GM21717 (cell line): ENCODE measurements around the gene RFTN2.
"Not testable (repeated sequence)": the region's sequence is repeated elsewhere in the genome, so short reads cannot be mapped to it uniquely, and the experiment has no call there.

ENCODE experiments used
- ATAC-seq: cut with Tn5 transposase; IDR thresholded peaks from one replicate; pipeline ENCODE4 v1.9.1; 2021; ENCODE audit warnings: mild to moderate bottlenecking, moderate library complexity; ENCODE audit not compliant: unreplicated experiment

RFTN2 gene

GRCh38 chr2:197675711-197676188 is 363 bp upstream of the RFTN2 start:
- ATAC-seq = no peak

- ATAC-seq = no peak
Observed at GRCh38 chr2:197674591-197674990, 796 bp downstream of the RFTN2 start.

- no peak for ATAC-seq
Observed at GRCh38 chr2:197674060-197674459, 1.3 kb downstream of the RFTN2 start.

DNA sequence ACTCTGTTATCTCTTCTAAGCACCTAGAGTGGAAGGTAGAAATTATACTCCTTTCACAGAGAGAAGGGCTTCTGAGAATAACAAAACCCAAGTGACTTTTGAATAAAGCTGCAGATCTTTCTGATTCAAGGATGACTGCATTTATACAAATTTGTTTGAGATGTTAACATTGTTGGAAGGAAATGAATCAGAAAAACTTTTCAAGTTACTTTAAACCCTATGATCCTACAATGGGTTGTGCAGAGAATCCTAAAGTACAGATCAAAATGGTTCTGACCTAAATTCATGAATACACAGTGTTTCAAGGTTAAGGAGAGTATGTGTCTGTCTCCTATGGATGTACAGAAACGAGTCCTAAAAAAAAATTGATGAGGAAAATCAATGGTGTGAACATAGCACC is 1.8 kb downstream of the RFTN2 start:
- ATAC-seq = no peak

DNA sequence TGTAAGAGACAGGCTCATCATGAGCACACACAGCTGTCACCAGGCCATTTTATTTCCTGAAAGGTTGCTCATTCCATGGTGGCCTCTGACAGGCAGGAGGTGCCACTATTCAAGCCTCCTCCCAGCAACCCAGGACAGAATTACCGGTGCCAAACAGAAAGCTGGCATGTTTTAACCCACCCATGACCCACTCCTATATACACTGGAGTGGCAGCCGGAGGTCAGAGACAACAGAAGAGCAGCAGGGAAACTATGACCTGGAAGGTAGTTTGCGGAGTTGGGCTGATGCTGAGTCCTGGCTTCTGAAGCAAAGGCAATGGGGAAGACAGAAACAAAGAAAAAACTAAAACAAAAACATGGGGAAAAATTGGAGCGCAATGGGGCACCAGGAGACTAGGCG is 2.3 kb downstream of the RFTN2 start:
- ATAC-seq = no peak

DNA sequence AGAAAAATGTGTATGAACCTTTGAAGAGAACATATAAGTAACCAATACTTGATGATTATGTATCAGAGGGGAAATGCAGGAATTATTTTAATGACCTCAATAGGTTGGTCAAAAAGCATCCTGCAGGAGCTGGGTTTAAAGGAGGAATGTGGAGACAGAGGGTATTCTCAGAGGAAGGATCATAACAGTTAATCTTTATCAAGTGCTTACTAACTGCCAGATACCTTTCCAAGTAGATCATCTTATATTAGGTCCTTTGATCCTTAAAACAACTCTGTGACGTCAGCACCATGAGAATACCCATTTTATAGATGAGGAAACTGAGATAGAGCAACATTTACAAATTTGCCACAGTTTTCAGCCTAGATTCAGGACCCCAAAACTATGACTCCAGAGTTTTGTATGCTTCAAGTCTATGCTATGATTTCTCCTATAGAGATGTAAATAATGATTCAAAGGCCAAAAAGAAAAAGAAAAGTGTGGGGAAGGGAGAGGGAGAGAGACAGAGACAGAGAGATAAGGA is 3.0 kb downstream of the RFTN2 start:
- ATAC-seq = no peak

DNA sequence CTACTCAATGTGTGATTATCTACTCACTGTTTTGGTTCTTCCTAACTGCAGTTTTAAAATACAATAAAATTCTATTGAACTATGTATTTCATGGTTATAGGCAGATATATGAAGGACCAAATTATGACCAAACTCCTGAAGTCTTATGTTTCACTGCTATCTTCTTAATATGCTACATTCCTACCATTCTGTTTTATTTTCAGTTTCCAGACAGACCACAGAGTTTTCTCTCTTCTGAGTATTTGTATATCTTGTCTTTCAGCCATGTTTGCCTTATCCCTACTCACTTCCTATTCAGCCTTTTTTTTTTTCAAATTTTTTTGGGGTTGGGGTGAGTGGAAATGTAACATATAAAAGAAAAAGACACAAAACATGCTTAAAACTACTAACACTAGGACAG is 6.3 kb downstream of the RFTN2 start:
- ATAC-seq = peak; percentile 62

DNA sequence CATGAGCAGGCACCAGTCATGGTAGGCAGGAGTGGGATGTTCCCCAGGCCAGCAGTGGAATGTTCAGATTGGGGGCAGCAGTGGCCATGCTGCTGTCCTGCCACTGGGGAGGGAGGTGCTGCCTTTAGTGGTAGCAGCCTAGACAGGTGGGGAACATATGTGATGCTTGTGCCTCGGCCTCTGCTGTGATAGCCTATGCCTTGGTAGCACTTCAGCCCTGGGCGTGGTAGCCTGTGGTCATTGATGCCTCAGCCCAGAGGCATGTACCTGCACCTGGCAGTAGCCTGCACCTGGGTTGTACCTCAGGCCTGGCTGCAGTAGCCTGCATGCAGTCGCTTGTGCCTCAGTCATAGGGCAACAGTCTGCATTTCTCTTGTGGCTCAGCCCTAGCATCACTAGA is 7.1 kb downstream of the RFTN2 start:
- ATAC-seq = no peak

DNA sequence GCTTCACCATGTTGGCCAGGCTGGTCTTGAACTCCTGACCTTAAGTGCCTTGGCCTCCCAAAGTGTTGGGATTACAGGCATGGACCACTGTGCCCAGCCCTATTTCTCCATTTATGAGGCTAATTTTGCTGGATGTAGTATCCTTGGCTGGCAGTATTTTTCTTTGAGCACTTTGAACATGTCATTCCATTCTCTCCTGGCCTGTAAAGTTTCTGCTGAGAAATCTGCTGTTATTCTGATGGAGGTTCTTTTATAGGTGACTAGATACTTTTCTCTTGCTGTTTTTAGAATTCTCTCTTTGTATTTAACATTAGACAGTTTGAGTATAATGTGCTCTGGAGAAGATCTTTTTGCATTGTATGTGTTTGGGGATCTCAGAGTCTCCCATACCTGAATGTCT is 9.1 kb downstream of the RFTN2 start:
- ATAC-seq = no peak

DNA sequence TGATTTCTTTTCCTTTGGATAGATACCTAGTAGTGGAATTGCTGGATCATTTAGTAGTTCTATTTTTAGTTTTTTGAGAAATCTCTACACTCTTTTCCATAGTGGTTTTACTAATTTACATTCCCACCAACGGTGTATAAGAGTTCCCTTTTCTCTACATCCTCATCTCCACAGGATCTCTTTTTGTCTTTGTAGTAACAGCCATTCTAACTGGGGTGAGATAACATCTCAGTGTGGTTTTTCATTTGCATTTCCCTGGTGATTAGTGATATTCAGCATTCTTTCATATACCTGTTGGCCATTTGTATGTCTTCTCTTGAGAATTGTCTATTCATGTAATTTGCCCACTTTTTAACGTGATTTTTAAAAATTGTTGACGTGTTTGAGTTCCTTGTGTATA is 13.8 kb downstream of the RFTN2 start:
- no peak for ATAC-seq

DNA sequence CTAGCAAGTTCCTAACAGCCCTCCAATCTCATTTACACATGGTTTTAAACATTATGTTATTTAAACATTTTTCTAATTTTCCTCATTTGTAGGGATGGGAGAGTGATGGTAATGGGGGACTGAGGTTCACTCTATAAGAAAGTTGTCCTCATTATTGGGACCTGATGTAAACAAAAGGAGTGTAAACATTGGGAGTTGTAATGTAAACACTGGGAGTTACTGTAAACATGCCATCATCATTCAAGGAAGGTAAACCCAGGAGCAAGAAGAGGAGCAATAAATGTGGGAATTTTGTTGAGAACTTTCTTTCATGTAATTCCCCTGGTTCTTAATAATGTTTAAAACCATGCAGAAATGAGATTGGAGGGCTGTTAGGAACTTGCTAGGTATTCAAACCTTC is 17.8 kb downstream of the RFTN2 start:
- ATAC-seq = no peak

DNA sequence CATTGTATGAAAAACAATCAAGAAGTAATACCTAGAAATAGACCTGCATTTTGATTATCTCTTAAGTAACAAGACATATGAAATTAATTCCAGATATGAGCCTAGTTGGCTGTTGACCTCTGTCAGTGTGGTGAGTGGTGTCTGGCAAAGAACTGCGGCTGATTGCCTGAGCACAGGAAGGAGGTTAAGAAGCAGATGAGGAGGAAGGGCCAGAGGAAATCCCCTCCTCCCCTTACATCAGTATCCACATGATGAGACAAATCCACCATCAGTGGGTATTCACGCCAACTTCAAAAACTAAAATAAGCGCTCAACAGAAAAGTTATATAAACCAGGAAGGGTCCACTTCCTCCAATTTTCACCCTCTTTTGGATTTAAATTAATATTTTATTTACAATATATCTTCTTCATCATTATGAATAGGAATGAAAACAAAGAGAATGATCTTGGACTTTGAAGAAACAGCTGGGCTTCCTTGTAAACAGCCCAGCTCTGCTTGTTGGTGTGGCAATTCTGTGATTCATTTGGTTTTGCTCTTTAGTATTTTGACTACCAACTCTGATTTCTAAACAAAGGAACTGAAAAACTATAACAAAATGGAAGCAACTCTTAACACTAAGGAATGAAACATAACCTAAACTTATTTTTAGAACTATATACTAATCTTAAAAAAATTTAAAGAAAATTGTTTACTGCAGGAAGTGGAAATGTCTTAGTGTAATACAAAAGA is 27.3 kb downstream of the RFTN2 start:
- no peak for ATAC-seq

- no peak for ATAC-seq
Observed at GRCh38 chr2:197641666-197642065, 33.7 kb downstream of the RFTN2 start.

GRCh38 chr2:197640571-197641122 is 34.7 kb downstream of the RFTN2 start:
- not testable (repeated sequence) for ATAC-seq

DNA sequence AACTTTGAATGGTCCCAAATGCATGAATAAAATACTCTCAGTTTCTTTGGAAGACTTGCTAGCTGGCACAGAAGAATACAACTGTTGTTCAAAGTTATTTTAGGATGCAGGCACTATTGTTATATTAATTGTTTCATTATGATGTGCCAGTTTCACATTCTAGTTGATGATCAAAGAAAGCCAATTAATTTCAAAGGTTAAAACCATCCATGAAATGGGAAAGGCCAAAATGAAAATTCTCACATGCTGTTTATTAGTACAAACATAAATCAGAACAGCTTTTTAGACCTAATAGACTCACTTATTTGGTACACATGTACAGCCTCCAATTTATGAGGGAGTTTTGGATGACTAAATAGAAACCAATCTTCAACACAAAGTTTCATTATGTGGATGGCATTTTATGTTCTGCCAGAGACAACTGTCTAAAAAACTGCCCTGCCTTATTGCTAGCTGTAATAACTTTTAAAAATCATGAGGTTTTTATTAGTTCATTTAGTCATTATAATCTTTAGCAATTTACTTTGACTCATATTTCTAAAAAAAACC is 42.2 kb downstream of the RFTN2 start:
- no peak for ATAC-seq

DNA sequence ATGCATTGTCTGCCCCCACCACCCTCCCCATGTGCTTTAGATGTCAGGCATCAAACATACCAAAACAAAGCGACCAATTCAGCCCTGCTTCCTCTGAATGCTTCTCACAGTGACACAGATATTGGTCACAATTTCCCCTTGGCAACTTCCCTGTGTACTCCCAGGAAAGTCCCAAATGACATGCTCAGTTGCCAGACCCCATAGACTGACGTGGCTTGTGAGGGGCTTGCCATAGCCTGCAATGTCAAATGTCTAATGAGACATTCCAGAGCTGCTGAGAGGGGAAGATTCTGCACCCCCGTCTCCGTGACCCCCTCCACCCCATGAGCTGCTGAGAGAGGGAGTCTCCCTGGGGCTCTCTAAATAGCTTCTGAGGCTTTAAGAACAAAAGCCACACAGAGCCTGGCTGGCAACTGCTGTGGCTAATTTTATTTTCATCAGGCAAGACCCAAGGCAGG is 47.3 kb downstream of the RFTN2 start:
- peak; percentile 76 for ATAC-seq

DNA sequence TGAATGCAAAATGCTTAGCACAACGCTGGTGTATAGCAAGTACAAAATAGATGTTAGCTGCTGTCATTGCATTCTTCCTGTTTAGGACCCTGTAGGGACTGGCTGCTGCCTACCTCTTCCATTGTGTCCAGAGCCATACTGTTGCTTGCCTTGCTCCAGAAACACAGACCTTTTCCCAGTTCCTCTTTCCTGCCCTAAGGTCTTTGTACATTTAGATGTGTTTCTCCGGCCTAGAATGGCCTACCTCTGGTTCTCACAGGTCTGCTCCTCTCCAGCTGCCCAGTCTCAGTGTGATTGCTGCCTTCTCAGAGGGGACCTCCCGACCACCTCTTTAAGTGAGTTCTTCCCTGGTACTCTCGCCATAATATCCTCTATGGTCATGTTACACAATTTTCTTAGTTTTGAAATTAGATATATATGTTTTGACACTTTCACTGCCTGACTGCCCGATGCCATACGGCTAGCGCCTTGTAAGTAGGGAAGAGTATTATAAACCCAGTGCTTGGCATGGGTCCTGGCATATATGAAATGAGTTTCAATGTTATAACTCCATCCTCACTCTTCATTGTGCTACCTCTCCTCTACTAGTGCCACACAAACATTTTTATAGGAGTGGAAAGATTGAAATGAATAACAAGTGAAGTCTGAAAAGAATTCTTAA is 48.3 kb downstream of the RFTN2 start:
- no peak for ATAC-seq

DNA sequence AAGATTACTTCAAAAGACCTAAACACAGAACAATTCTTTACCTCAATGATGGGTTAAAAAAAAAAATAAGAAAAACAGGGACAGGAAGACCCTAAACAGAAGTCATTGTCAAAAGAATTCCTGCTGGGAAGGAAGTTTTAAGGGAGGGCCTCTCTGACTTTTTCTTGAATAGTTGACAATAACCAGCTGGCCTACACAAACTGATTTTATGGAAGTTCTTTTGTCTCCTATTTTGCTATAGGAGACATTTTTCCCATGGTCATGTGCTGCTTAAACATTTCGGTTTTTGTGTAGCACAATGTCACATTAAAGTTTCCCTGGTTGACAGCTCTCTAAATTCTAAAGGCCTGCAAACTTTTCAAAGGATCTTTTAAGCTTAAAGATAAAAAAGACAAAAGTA is 55.3 kb downstream of the RFTN2 start:
- no peak for ATAC-seq

- no peak for ATAC-seq
Observed at GRCh38 chr2:197615016-197615652, 60.3 kb downstream of the RFTN2 start.

- no peak for ATAC-seq
Observed at GRCh38 chr2:197614532-197614931, 60.9 kb downstream of the RFTN2 start.

GRCh38 chr2:197613509-197613987 is 61.8 kb downstream of the RFTN2 start:
- no peak for ATAC-seq
